Measurements from ENCODE around the gene TEX35.

The TEX35 gene

DNA sequence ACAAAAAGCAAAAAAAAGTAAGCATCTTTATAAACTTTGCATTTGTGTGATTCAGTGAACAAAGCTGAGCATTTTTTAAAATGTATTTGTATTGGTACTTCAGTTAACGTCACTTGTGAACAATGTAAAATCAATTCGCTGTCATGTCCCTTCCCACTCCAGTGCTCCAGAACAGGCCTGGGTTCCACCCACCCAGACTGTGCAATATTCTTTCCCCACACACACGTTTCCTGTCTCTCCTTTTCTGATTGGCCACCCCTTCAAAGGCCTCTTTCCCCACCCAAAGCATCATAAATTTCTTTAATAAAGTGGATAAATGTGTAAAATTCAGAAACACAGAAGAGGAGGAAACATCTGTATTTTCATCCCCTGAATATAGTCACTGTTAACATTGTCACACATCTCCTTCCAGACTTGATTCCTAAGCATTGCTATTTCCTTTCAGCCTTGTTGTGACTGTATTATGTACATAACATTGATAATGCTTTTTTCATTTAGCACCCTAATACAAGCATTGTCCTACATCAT, 28.1 kb upstream of the TEX35 start:
- no peaks in the 10 kb centered on the region for H3K27me3 ChIP-seq (ENCODE audit: insufficient read depth, low read length)
- no peak overlapping the region for H3K4me3 ChIP-seq (ENCODE audit: low read depth, low read length)
- H3K4me1 ChIP-seq (ENCODE audit: control insufficient read depth, insufficient read depth, low read length, unreplicated experiment), result peaks cover 17% of the 10 kb centered on the region
- H2AFZ ChIP-seq (ENCODE audit: low read length, unreplicated experiment), result no peak overlapping the region
- no peak overlapping the region for H3K27ac ChIP-seq (ENCODE audit: low read depth, low read length)
- H3K36me3 ChIP-seq (ENCODE audit: insufficient read depth, low read length), result no peaks in the 10 kb centered on the region
- no peaks in the 10 kb centered on the region for H3K79me2 ChIP-seq (ENCODE audit: control insufficient read depth, insufficient read depth, low read length, unreplicated experiment)

GRCh38 chr1:178485541-178485981, 27.3 kb upstream of the TEX35 start:
- Histone ChIP-seq H2AFZ (ENCODE audit: low read length, unreplicated experiment) (no peak overlapping the region), H3K27me3 (ENCODE audit: insufficient read depth, low read length) (no peaks in the 10 kb centered on the region), H3K4me3 (ENCODE audit: low read depth, low read length) (no peak overlapping the region), H3K27ac (ENCODE audit: low read depth, low read length) (no peak overlapping the region), H3K79me2 (ENCODE audit: control insufficient read depth, insufficient read depth, low read length, unreplicated experiment) (no peaks in the 10 kb centered on the region), H3K36me3 (ENCODE audit: insufficient read depth, low read length) (no peaks in the 10 kb centered on the region), H3K4me1 (ENCODE audit: control insufficient read depth, insufficient read depth, low read length, unreplicated experiment) (peaks cover 17% of the 10 kb centered on the region)

- no peak overlapping the region for H3K4me3 ChIP-seq (ENCODE audit: low read depth, low read length)
- H3K36me3 ChIP-seq (ENCODE audit: insufficient read depth, low read length), result no peaks in the 10 kb centered on the region
- H2AFZ ChIP-seq (ENCODE audit: low read length, unreplicated experiment), result no peak overlapping the region
- H3K4me1 ChIP-seq (ENCODE audit: control insufficient read depth, insufficient read depth, low read length, unreplicated experiment), result peaks cover 17% of the 10 kb centered on the region
- H3K27ac ChIP-seq (ENCODE audit: low read depth, low read length), result no peak overlapping the region
- no peaks in the 10 kb centered on the region for H3K27me3 ChIP-seq (ENCODE audit: insufficient read depth, low read length)
- no peaks in the 10 kb centered on the region for H3K79me2 ChIP-seq (ENCODE audit: control insufficient read depth, insufficient read depth, low read length, unreplicated experiment)
Measured at GRCh38 chr1:178486100-178487069, 26.5 kb upstream of the TEX35 start.

DNA sequence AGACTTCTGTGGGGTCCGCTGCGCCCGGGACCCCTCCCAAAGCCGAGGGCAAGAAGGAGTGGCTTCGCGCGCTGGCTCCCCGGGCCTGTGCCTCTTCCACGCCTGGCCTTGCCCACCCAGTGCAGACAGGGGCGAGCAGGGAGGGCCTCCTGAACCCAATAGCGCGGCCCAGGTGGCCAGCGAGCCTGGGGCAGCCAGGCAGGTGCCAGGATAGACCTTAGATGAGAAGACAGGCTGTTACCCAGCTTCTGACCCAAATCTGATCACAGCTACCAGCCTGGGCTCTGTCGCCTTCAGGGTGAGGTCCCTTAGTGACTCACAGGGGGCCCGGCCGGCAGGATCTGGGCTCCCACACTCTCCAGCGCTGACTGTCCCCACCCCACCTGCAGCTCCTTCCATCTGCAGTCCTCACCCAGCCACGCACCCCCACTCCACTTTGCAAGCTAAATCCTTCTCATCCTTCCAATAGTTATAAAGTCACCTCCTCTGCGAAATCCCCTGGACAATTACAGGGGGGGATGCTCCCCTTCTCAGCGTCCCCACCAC, 25.8 kb upstream of the TEX35 start:
- Histone ChIP-seq H2AFZ (ENCODE audit: low read length, unreplicated experiment) (no peak overlapping the region), H3K27ac (ENCODE audit: low read depth, low read length) (no peak overlapping the region), H3K79me2 (ENCODE audit: control insufficient read depth, insufficient read depth, low read length, unreplicated experiment) (no peaks in the 10 kb centered on the region), H3K4me1 (ENCODE audit: control insufficient read depth, insufficient read depth, low read length, unreplicated experiment) (peaks cover 17% of the 10 kb centered on the region), H3K4me3 (ENCODE audit: low read depth, low read length) (no peak overlapping the region), H3K27me3 (ENCODE audit: insufficient read depth, low read length) (no peaks in the 10 kb centered on the region), H3K36me3 (ENCODE audit: insufficient read depth, low read length) (no peaks in the 10 kb centered on the region)

DNA sequence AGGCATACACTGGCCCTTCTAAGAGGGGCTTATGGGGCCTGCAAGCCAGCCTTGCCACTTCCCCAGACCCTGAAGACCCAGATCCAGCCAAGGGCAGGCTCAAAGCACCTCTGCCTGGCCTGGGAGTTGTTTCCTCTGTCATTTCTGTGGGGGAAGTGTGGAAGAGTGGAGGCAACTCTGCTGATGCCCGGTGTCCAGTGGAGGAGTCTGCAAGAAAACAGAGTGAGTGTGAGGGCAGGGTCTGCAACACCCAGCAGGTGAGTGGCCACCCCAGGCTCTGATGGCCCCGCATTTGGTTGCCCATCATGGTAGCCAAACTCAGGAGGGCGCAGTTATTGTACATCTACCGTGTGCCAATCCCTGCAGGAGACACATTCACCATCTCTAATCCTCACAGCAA, 24.5 kb upstream of the TEX35 start:
- no peak overlapping the region for H3K27ac ChIP-seq (ENCODE audit: low read depth, low read length)
- H3K4me3 ChIP-seq (ENCODE audit: low read depth, low read length), result no peak overlapping the region
- H3K79me2 ChIP-seq (ENCODE audit: control insufficient read depth, insufficient read depth, low read length, unreplicated experiment), result no peaks in the 10 kb centered on the region
- H3K27me3 ChIP-seq (ENCODE audit: insufficient read depth, low read length), result no peaks in the 10 kb centered on the region
- H3K4me1 ChIP-seq (ENCODE audit: control insufficient read depth, insufficient read depth, low read length, unreplicated experiment), result peaks cover 17% of the 10 kb centered on the region
- H2AFZ ChIP-seq (ENCODE audit: low read length, unreplicated experiment), result no peak overlapping the region
- no peaks in the 10 kb centered on the region for H3K36me3 ChIP-seq (ENCODE audit: insufficient read depth, low read length)

DNA sequence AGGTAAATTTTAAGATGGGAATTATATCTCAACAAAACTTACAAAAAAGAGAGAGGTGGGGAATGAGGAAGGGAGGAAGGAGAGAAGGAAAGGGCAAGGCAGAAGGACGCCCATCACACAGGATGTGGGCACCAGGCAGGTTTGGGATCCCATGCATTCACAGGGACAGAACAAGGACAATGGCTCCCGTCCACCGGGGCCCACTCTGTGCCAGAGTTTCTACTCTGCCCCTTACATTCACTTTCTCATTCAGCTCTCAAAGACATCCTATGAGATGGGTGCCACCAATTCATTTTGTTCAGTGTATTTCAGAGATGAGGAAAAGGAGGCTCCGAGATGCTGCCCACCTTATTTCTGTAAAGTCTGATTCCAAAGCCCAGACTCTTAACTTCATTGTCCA, 23.5 kb upstream of the TEX35 start:
- Histone ChIP-seq H3K27me3 (ENCODE audit: insufficient read depth, low read length) (no peaks in the 10 kb centered on the region), H2AFZ (ENCODE audit: low read length, unreplicated experiment) (no peak overlapping the region), H3K27ac (ENCODE audit: low read depth, low read length) (no peak overlapping the region), H3K79me2 (ENCODE audit: control insufficient read depth, insufficient read depth, low read length, unreplicated experiment) (no peaks in the 10 kb centered on the region), H3K4me1 (ENCODE audit: control insufficient read depth, insufficient read depth, low read length, unreplicated experiment) (peaks cover 17% of the 10 kb centered on the region), H3K4me3 (ENCODE audit: low read depth, low read length) (no peak overlapping the region), H3K36me3 (ENCODE audit: insufficient read depth, low read length) (no peaks in the 10 kb centered on the region)

DNA sequence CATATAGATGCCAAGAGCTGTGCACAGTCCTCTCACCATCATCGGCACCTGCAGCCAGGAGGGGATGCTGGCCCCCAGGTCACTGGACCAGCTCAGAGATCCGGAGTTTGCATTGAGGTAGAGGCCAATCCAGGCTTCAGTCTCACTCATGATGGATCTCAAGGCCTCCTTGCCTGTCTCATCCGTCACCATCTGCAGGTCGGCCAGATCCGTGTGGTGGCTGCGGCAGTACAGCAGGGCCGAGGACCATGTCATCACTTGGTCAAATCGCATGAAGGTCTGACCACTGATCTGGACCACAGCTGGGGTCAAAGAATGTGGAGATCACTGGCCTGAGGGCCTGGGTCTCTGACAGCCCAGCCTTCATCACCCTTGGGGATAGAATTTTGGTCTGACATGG, 22.8 kb upstream of the TEX35 start:
- no peaks in the 10 kb centered on the region for H3K36me3 ChIP-seq (ENCODE audit: insufficient read depth, low read length)
- H3K4me1 ChIP-seq (ENCODE audit: control insufficient read depth, insufficient read depth, low read length, unreplicated experiment), result peaks cover 11% of the 10 kb centered on the region
- H3K27me3 ChIP-seq (ENCODE audit: insufficient read depth, low read length), result no peaks in the 10 kb centered on the region
- no peak overlapping the region for H2AFZ ChIP-seq (ENCODE audit: low read length, unreplicated experiment)
- H3K27ac ChIP-seq (ENCODE audit: low read depth, low read length), result no peak overlapping the region
- no peaks in the 10 kb centered on the region for H3K79me2 ChIP-seq (ENCODE audit: control insufficient read depth, insufficient read depth, low read length, unreplicated experiment)
- H3K4me3 ChIP-seq (ENCODE audit: low read depth, low read length), result no peak overlapping the region

- Histone ChIP-seq H2AFZ (ENCODE audit: low read length, unreplicated experiment) (no peak overlapping the region), H3K27me3 (ENCODE audit: insufficient read depth, low read length) (no peaks in the 10 kb centered on the region)
Measured at GRCh38 chr1:178490967-178491366, 21.9 kb upstream of the TEX35 start.

DNA sequence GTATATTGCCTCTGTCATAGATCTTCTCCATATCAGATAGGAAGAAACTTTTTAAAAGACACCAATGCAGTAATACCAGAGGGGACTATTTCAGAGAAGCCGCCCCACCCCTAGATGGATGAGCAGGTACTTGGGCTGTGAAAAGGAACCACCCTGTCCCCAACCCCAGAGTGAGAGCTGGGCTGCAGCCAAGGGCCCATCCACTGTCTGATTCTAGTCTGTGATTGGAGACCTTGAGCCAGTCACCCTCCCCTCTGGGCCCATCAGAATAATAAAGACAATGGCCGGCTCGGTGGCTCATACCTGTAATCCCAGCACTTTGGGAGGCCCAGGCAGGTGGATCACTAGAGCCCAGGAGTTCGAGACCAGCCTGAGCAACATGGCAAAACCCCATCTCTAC, 21.2 kb upstream of the TEX35 start:
- Histone ChIP-seq H3K79me2 (ENCODE audit: control insufficient read depth, insufficient read depth, low read length, unreplicated experiment) (no peaks in the 10 kb centered on the region), H2AFZ (ENCODE audit: low read length, unreplicated experiment) (no peak overlapping the region), H3K36me3 (ENCODE audit: insufficient read depth, low read length) (no peaks in the 10 kb centered on the region), H3K27me3 (ENCODE audit: insufficient read depth, low read length) (no peaks in the 10 kb centered on the region), H3K4me3 (ENCODE audit: low read depth, low read length) (no peak overlapping the region), H3K4me1 (ENCODE audit: control insufficient read depth, insufficient read depth, low read length, unreplicated experiment) (no peaks in the 10 kb centered on the region), H3K27ac (ENCODE audit: low read depth, low read length) (no peak overlapping the region)

More at GRCh38 chr1:178490967-178491366, 21.9 kb upstream of the TEX35 start:
- Histone ChIP-seq H3K4me1 (ENCODE audit: control insufficient read depth, insufficient read depth, low read length, unreplicated experiment) (peaks cover 3% of the 10 kb centered on the region), H3K4me3 (ENCODE audit: low read depth, low read length) (no peak overlapping the region), H3K27ac (ENCODE audit: low read depth, low read length) (no peak overlapping the region), H3K79me2 (ENCODE audit: control insufficient read depth, insufficient read depth, low read length, unreplicated experiment) (no peaks in the 10 kb centered on the region), H3K36me3 (ENCODE audit: insufficient read depth, low read length) (no peaks in the 10 kb centered on the region)

GRCh38 chr1:178492341-178492740, 20.6 kb upstream of the TEX35 start:
- Histone ChIP-seq H3K27me3 (ENCODE audit: insufficient read depth, low read length) (no peaks in the 10 kb centered on the region), H3K27ac (ENCODE audit: low read depth, low read length) (no peak overlapping the region), H3K79me2 (ENCODE audit: control insufficient read depth, insufficient read depth, low read length, unreplicated experiment) (no peaks in the 10 kb centered on the region), H3K36me3 (ENCODE audit: insufficient read depth, low read length) (no peaks in the 10 kb centered on the region), H3K4me1 (ENCODE audit: control insufficient read depth, insufficient read depth, low read length, unreplicated experiment) (no peaks in the 10 kb centered on the region), H2AFZ (ENCODE audit: low read length, unreplicated experiment) (no peak overlapping the region), H3K4me3 (ENCODE audit: low read depth, low read length) (no peak overlapping the region)

Measured in ACC112 (cell line).